Upper lobe of right lung (tissue), 1 donor: ENCODE results near the gene ADIG. TPM values are rescaled to one million over a fixed set of nuclear protein-coding genes. Genes with fewer than 3 reads are reported as not detected.

Experiments used
- ATAC-seq: fragments of 200-7000 bp; cut with Tn5 transposase; one replicate; pipeline ENCODE4 v1.9.1; 2020; ENCODE audit warnings: mild to moderate bottlenecking, moderate library complexity
- DNase-seq: peaks from one replicate; pipeline ENCODE4 v3.0.0-alpha.2; 2020
- H3K27ac ChIP-seq: fragments of 200-600 bp; one replicate; pipeline ENCODE4 v1.8.0; 2022
- H3K27me3 ChIP-seq: fragments of 200-600 bp; one replicate; pipeline ENCODE4 v1.8.0; 2022; ENCODE audit warnings: mild to moderate bottlenecking
- H3K36me3 ChIP-seq: fragments of 200-600 bp; one replicate; pipeline ENCODE4 v1.8.0; 2022
- H3K4me1 ChIP-seq: fragments of 200-600 bp; one replicate; pipeline ENCODE4 v1.8.0; 2022
- H3K4me3 ChIP-seq: fragments of 200-600 bp; one replicate; pipeline ENCODE4 v1.8.0; 2022; ENCODE audit warnings: mild to moderate bottlenecking
- H3K9me3 ChIP-seq: fragments of 200-600 bp; one replicate; pipeline ENCODE4 v1.8.0; 2022
- intact Hi-C: fragments of 100-400 bp; cut with DNase I; formaldehyde crosslinking; loops from one replicate; pipeline ENCODE4 v1.11.0; 2022
- long read RNA-seq: library from polyadenylated mRNA; unstranded; transcript quantifications from one replicate; pipeline ENCODE4 v2.0.0, GENCODE V29; 2021
- total RNA-seq: library from RNA; stranded (reverse); fragmentation: NEBNext Ultra II Directional; extraction: Animal tissue kit (Norgen Biotek cat#: 25700); gene quantifications from one replicate; pipeline ENCODE4 v1.2.1, GENCODE V29; 2021
- TF ChIP-seq, protein P1 (sequence below): fragments of 200-600 bp; IDR thresholded peaks from one replicate; pipeline ENCODE4 v1.8.0; 2022; ENCODE audit warnings: antibody characterized with exemption
- donor health status: DM: no; HTN: yes; CAD: no; lungs with severe emphysema.

Gene ADIG
- total RNA-seq, result not detected
- long read RNA-seq, result 0 reads

DNA sequence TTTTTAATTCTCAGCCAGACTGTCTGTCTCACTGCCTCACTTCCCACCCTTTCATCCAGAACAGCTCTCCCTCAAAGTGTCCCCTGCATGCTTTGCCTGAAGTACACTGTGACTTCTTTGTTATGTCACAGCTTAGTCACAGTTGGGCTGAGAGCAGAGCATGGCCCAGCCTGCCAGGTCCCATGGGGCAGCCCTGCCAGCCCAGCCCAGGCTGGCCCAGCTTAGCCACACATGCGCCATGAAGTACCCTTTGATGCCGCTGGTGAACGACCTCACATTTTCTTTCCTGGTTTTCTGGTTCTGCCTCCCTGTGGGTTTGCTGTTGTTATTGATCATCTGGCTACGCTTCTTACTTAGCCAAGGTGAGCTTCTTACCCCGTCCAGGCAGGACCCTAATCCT lies at the start of gene ADIG:
TSS of gene ADIG (plus strand) at position 185 of the 400 bp plus-strand sequence. CDS start at position 239, 54 bp downstream.
- intact Hi-C loops, result no loop called here
- Histone ChIP-seq H3K4me1 (no peaks in the 10 kb centered on the region), H3K4me3 (no peak within 1 kb of the TSS), H3K36me3 (peaks cover 13% of the 10 kb centered on the region), H3K27ac (no peak within 1 kb of the TSS), H3K9me3 (no peaks in the 10 kb centered on the region), H3K27me3 (no peaks in the 10 kb centered on the region)
- no peak for DNase-seq
- ATAC-seq, result peak; percentile 43
- TF ChIP-seq, protein P1, sequence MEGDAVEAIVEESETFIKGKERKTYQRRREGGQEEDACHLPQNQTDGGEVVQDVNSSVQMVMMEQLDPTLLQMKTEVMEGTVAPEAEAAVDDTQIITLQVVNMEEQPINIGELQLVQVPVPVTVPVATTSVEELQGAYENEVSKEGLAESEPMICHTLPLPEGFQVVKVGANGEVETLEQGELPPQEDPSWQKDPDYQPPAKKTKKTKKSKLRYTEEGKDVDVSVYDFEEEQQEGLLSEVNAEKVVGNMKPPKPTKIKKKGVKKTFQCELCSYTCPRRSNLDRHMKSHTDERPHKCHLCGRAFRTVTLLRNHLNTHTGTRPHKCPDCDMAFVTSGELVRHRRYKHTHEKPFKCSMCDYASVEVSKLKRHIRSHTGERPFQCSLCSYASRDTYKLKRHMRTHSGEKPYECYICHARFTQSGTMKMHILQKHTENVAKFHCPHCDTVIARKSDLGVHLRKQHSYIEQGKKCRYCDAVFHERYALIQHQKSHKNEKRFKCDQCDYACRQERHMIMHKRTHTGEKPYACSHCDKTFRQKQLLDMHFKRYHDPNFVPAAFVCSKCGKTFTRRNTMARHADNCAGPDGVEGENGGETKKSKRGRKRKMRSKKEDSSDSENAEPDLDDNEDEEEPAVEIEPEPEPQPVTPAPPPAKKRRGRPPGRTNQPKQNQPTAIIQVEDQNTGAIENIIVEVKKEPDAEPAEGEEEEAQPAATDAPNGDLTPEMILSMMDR, result no peak

DNA sequence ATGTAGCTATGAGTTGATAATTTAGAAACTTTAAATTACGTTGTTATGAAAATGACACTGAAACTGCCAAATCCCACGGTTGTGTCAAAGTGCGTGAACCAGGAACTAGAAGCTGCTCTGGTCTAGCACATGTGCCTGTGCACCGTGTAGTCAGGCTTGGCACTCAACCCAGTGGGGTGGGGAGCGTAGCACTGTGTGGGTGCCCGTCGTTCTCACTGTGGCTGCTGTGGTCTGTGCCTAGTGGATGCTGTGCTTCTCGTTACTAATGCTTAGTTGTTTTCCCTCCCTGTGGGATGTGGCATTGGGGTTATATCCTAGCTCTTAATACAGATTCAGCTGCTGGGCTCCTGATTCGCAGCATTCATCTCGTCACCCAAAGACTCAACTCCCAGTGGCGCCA lies 46.2 kb upstream of the ADIG start:
- intact Hi-C loops, result no loop called here
- Histone ChIP-seq H3K27me3 (no peaks in the 10 kb centered on the region), H3K4me1 (no peaks in the 10 kb centered on the region), H3K36me3 (peaks cover 97% of the 10 kb centered on the region), H3K9me3 (no peaks in the 10 kb centered on the region), H3K27ac (no peak overlapping the region), H3K4me3 (no peak overlapping the region)
- ATAC-seq (no peak), DNase-seq (no peak)
- TF ChIP-seq, protein P1, result no peak

DNA sequence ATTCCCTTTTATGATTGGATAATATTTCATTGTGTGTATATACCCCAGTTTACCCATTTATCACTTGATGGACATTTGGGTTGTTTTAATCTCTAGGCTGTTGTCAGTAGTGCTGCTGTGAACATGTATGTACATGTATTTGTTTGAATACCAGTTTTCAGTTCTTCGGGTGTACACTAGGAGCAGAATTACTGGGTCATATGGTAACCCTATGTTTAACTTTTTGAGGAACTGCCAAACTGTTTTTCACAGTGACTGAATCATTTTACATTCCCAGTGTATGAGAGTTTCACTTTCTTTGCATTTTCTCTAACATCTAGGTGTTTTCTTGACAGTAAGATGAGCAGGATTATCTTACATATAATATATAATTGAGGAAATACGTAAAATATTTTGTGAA lies 44.7 kb upstream of the ADIG start:
- intact Hi-C loops, result no loop called here
- H3K36me3 ChIP-seq, result peaks cover 97% of the 10 kb centered on the region
- no peaks in the 10 kb centered on the region for H3K9me3 ChIP-seq
- no peak overlapping the region for H3K4me3 ChIP-seq
- TF ChIP-seq, protein P1, result no peak
- H3K27ac ChIP-seq, result no peak overlapping the region
- ATAC-seq (no peak), DNase-seq (no peak)
- H3K4me1 ChIP-seq, result no peaks in the 10 kb centered on the region
- no peaks in the 10 kb centered on the region for H3K27me3 ChIP-seq

DNA sequence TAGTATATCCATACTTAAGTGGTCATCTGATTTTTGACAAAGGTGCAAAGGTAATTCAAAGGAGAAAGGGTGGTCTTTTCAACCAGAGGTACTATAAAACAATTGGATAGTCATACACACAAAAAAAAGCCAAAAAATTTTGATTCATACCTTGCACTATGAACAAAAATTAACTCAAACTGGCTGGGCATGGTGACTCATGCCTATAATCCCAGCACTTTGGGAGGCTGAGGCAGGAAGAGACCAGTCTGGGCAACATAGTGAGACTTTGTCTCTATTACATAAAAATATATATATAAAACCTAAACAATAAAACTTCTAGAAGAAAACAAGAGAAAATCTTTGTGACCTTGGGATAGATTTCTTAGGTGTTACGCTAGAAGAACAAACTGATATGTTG lies 43.8 kb upstream of the ADIG start:
- intact Hi-C loops, result no loop called here
- Histone ChIP-seq H3K4me3 (no peak overlapping the region), H3K9me3 (no peaks in the 10 kb centered on the region), H3K27ac (no peak overlapping the region), H3K36me3 (peaks cover 97% of the 10 kb centered on the region), H3K27me3 (no peaks in the 10 kb centered on the region), H3K4me1 (no peaks in the 10 kb centered on the region)
- no peak for DNase-seq
- no peak for ATAC-seq
- TF ChIP-seq, protein P1, result no peak

DNA sequence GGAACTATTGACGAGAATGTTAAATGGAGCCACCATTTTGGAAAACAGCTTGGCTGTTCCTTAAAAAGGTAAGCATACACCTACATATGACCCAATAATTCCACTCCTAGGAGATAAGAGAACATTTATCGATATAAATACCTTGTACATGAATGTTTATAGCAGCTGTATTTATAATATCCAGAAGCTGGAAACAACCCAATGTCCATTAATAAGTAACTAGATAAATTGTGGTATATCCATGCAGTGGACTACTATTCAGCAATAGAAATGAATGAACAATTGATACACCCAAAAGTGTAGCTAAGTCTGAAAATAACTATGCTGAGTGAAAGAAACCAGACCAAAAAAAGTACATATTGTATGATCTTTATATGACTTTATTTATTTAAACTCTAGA lies 42.2 kb upstream of the ADIG start:
- no peak overlapping the region for H3K4me3 ChIP-seq
- H3K36me3 ChIP-seq, result peaks cover 94% of the 10 kb centered on the region
- no peaks in the 10 kb centered on the region for H3K27me3 ChIP-seq
- H3K9me3 ChIP-seq, result no peaks in the 10 kb centered on the region
- DNase-seq (no peak), ATAC-seq (no peak)
- TF ChIP-seq, protein P1, result no peak
- H3K4me1 ChIP-seq, result no peaks in the 10 kb centered on the region
- H3K27ac ChIP-seq, result no peak overlapping the region
- intact Hi-C loops, result no loop called here
